Thyroid gland (tissue), 4 donors: ENCODE data around the gene CHM. TPM values are rescaled to one million over a fixed set of nuclear protein-coding genes. Genes with fewer than 3 reads are reported as not detected.

Experiments
- DNase-seq, 2 donors: peaks; one replicate each; pipeline ENCODE4 v3.0.0-alpha.2; 2019
- H3K27ac ChIP-seq, 3 donors: fragments of 200-600 bp; sonication (generic); 1 replicate in 2 of 3; 2 replicates in 1 of 3; pipeline ENCODE4 v1.5.1; 2016 to 2019; ENCODE audit warnings: mild to moderate bottlenecking in 1 of 3, moderate library complexity in 1 of 3
- H3K27me3 ChIP-seq: fragments of 200-600 bp; sonication (generic); one replicate; pipeline ENCODE4 v1.5.1; 2019
- H3K36me3 ChIP-seq, 2 donors: fragments of 200-600 bp; sonication (generic); one replicate each; pipeline ENCODE4 v1.5.1; 2016 to 2019
- H3K4me1 ChIP-seq, 2 donors: fragments of 200-600 bp; sonication (generic); one replicate each; pipeline ENCODE4 v1.5.1; 2017 to 2019
- H3K4me3 ChIP-seq, 3 donors: fragments of 200-600 bp; sonication (generic); replicated peaks in 1 of 3; 1 replicate in 2 of 3; 2 replicates in 1 of 3; pipeline ENCODE4 v1.5.1; 2016; ENCODE audit warnings: mild to moderate bottlenecking in 1 of 3
- H3K9me3 ChIP-seq: fragments of 200-600 bp; sonication (generic); one replicate; pipeline ENCODE4 v1.5.1; 2017
- CTCF ChIP-seq, 6 experiments: fragments of 200-600 bp in 3 of 6; fragments of 450-650 bp in 3 of 6; sonication (generic) in 3 of 6; IDR thresholded peaks; one replicate each; pipeline ENCODE4 v1.5.1; 2016 to 2019; ENCODE audit warnings: antibody characterized with exemption in 6 of 6, mild to moderate bottlenecking in 2 of 6, inconsistent platforms in 1 of 6, moderate library complexity in 1 of 6
- POLR2A ChIP-seq, 2 donors: fragments of 450-650 bp; IDR thresholded peaks; one replicate each; pipeline ENCODE4 v1.6.1; 2017; ENCODE audit warnings: antibody characterized with exemption in 2 of 2, mild to moderate bottlenecking in 2 of 2, moderate library complexity in 1 of 2
- WGBS, 2 donors: methylation state at CpG; one replicate each; pipeline ENCODE4 v1.1.5; 2017; 5-methylcytosine and 5-hydroxymethylcytosine counted together
- intact Hi-C: fragments of 100-400 bp; cut with DNase I; formaldehyde crosslinking; loops from one replicate; pipeline ENCODE4 v1.15.1; 2023
- total RNA-seq, 4 donors: library from RNA; depleted of rRNA; stranded (reverse); fragments of >200 nt; gene quantifications; one replicate each; pipeline ENCODE4 v1.2.3, GENCODE V29; 2016

Gene CHM
- total RNA-seq, 4 donors from 2014 or later, result 25.1 to 33.6 (median 30.8) TPM

- DNase-seq, result no peak
- no peak overlapping the region for H3K27ac ChIP-seq
- H3K4me3 ChIP-seq, result no peak overlapping the region
- H3K4me1 ChIP-seq, result no peaks in the 10 kb centered on the region
- intact Hi-C loops, result no loop called here
- TF ChIP-seq CTCF (IDR thresholded peaks at IDR 0.05) (no peak), POLR2A (IDR thresholded peaks at IDR 0.05) (no peak)
- H3K36me3 ChIP-seq, result no peaks in the 10 kb centered on the region
- no peaks in the 10 kb centered on the region for H3K27me3 ChIP-seq
- H3K9me3 ChIP-seq, result no peaks in the 10 kb centered on the region
Observed at GRCh38 chrX:85996555-85996954, 50.8 kb downstream of the CHM start.

- DNase-seq, result no peak
- Histone ChIP-seq H3K27ac (no peak overlapping the region), H3K4me3 (no peak overlapping the region), H3K9me3 (no peaks in the 10 kb centered on the region), H3K4me1 (no peaks in the 10 kb centered on the region), H3K27me3 (no peaks in the 10 kb centered on the region), H3K36me3 (no peaks in the 10 kb centered on the region)
- 95 to 100% methylated on average over 1 of the region's 1 CpG for WGBS, 2 donors
- intact Hi-C loops, result no loop called here
- TF ChIP-seq POLR2A (IDR thresholded peaks at IDR 0.05) (no peak), CTCF (IDR thresholded peaks at IDR 0.05) (no peak)
Observed at GRCh38 chrX:85995641-85996040, 51.7 kb downstream of the CHM start.

GRCh38 chrX:85994797-85995196 is 52.6 kb downstream of the CHM start:
- H3K4me3 ChIP-seq, result no peak overlapping the region
- no peaks in the 10 kb centered on the region for H3K4me1 ChIP-seq
- no peak overlapping the region for H3K27ac ChIP-seq
- H3K9me3 ChIP-seq, result no peaks in the 10 kb centered on the region
- 84 to 85% methylated on average over 1 of the region's 1 CpG for WGBS, 2 donors
- no peaks in the 10 kb centered on the region for H3K27me3 ChIP-seq
- DNase-seq, result no peak
- intact Hi-C loops, result no loop called here
- TF ChIP-seq CTCF (IDR thresholded peaks at IDR 0.05) (no peak), POLR2A (IDR thresholded peaks at IDR 0.05) (no peak)
- no peaks in the 10 kb centered on the region for H3K36me3 ChIP-seq

- H3K27me3 ChIP-seq, result no peaks in the 10 kb centered on the region
- no peaks in the 10 kb centered on the region for H3K36me3 ChIP-seq
- H3K4me3 ChIP-seq, result no peak overlapping the region
- intact Hi-C loops, result no loop called here
- H3K4me1 ChIP-seq, result no peaks in the 10 kb centered on the region
- no peak for DNase-seq
- no peaks in the 10 kb centered on the region for H3K9me3 ChIP-seq
- TF ChIP-seq CTCF (IDR thresholded peaks at IDR 0.05), result no peak
- H3K27ac ChIP-seq, result no peak overlapping the region
- WGBS, 2 donors, result 67 to 77% methylated on average over 2 of the region's 2 CpGs
Observed at GRCh38 chrX:85994228-85994627, 53.1 kb downstream of the CHM start.

GRCh38 chrX:85993539-85994197 is 53.7 kb downstream of the CHM start:
- DNase-seq, result no peak
- intact Hi-C loops, result no loop called here
- no peaks in the 10 kb centered on the region for H3K36me3 ChIP-seq
- H3K27me3 ChIP-seq, result no peaks in the 10 kb centered on the region
- no peak overlapping the region for H3K27ac ChIP-seq
- WGBS, 2 donors, result 80 to 84% methylated on average over 2 of the region's 2 CpGs
- no peak overlapping the region for H3K4me3 ChIP-seq
- TF ChIP-seq CTCF (IDR thresholded peaks at IDR 0.05) (no peak), POLR2A (IDR thresholded peaks at IDR 0.05) (no peak)
- no peaks in the 10 kb centered on the region for H3K9me3 ChIP-seq
- no peaks in the 10 kb centered on the region for H3K4me1 ChIP-seq
